Smooth muscle cell (in vitro differentiated cells): Measurements from ENCODE around the gene GSPT1. TPM values are rescaled to one million over a fixed set of nuclear protein-coding genes. Genes with fewer than 3 reads are reported as not detected.

ENCODE experiments used
- DNase-seq: peaks from one replicate; lab custom pipeline; 2025; ENCODE audit not compliant: unreplicated experiment; lab: John Stamatoyannopoulos, UW
- H2AFZ ChIP-seq: fragments of 200-600 bp; sonication (generic); 2 replicates; pipeline ENCODE4 v1.6.0; 2016; ENCODE audit warnings: antibody characterized with exemption, low read depth, mild to moderate bottlenecking
- H3F3A ChIP-seq: fragments of 200-600 bp; sonication (generic); 2 replicates; pipeline ENCODE4 v1.6.0; 2017; ENCODE audit warnings: antibody characterized with exemption, low read depth
- H3K27ac ChIP-seq: fragments of 200-600 bp; sonication (generic); 2 replicates; pipeline ENCODE4 v1.5.1; 2016; ENCODE audit warnings: low read depth, mild to moderate bottlenecking
- H3K27me3 ChIP-seq: fragments of 200-600 bp; sonication (generic); 2 replicates; pipeline ENCODE4 v1.6.1; 2016; ENCODE audit warnings: low read depth, mild to moderate bottlenecking
- H3K36me3 ChIP-seq: fragments of 200-600 bp; sonication (generic); 2 replicates; pipeline ENCODE4 v1.5.1; 2016; ENCODE audit warnings: low read depth
- H3K4me1 ChIP-seq: fragments of 200-600 bp; sonication (generic); 2 replicates; pipeline ENCODE4 v1.5.1; 2016; ENCODE audit warnings: low read depth
- H3K4me2 ChIP-seq: fragments of 200-600 bp; sonication (generic); 2 replicates; pipeline ENCODE4 v1.6.0; 2016; ENCODE audit warnings: mild to moderate bottlenecking
- H3K4me3 ChIP-seq: fragments of 200-600 bp; sonication (generic); 2 replicates; pipeline ENCODE4 v1.5.1; 2016; ENCODE audit warnings: mild to moderate bottlenecking
- H3K79me2 ChIP-seq: fragments of 200-600 bp; sonication (generic); 2 replicates; pipeline ENCODE4 v1.6.0; 2016; ENCODE audit warnings: low read depth, mild to moderate bottlenecking
- H3K9ac ChIP-seq: fragments of 200-600 bp; sonication (generic); 2 replicates; pipeline ENCODE4 v1.6.0; 2016; ENCODE audit warnings: low read depth
- H3K9me3 ChIP-seq: fragments of 200-600 bp; sonication (generic); replicated peaks from 2 replicates; pipeline ENCODE4 v1.5.1; 2016; ENCODE audit warnings: low read depth
- H4K20me1 ChIP-seq: fragments of 200-600 bp; sonication (generic); 2 replicates; pipeline ENCODE4 v1.6.0; 2016; ENCODE audit warnings: low read depth
- WGBS: methylation state at CpG from one replicate; pipeline ENCODE4 v1.1.7; 2016; ENCODE audit warnings: low lambda C conversion rate; 5-methylcytosine and 5-hydroxymethylcytosine counted together
- polyA plus RNA-seq: library from polyadenylated mRNA; unstranded; fragments of >200 nt; fragmentation: Nextera tagmentation; extraction: Ambion mirVana; gene quantifications from 2 replicates; pipeline ENCODE4 v1.2.1, GENCODE V29; 2016
- total RNA-seq: library from RNA; depleted of rRNA; stranded (reverse); fragments of >200 nt; gene quantifications from 2 replicates; pipeline ENCODE4 v1.2.3, GENCODE V29; 2014
- TF ChIP-seq, protein P1 (sequence below): fragments of 200-600 bp; sonication (generic); IDR thresholded peaks from 2 replicates; pipeline ENCODE4 v1.5.1; 2017; ENCODE audit warnings: borderline replicate concordance, mild to moderate bottlenecking, antibody characterized with exemption; ENCODE audit not compliant: insufficient read depth, poor library complexity, severe bottlenecking

Gene GSPT1
- total and polyA plus RNA-seq, 2 experiments from 2014 or later, result 79.1 to 85.4 TPM

DNA sequence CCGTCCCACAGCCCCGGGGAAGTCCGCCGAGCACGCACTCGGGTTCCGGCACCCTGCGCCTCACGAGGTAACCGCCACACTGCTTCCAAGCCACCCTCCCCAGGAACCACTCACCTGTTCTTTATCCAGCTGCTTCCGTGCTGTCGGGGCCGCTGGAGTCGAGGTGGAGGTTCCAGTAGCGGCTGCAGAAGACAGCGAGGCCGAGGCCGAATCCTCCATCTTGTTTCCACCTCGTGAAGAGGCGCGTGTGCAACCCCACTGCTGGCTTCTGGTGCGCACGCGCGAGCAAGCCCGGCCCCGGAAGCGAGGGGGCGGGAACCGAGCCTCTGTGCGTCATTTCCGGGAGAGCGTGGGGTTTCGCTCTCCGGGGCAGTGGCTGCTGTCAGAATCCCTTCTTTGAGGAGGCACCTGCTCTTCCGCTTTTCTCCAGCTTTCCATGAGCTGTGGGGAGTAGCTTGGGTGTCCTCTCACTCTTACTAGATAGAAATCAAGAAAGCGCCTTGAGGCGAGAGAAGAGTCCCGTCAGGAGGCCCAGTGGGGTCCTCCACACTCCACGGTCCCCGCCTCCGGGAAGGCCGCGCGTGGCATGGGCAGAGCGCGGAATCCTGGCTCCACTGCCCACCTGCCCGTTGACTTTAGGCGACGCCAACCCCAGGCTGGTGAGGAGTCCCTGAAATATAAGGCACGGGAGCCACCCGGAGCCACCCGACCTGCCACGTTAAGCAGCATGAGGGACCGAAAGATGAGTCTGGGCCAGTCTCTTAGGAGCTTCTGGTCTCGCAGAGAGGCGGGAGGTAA, 64.3 kb downstream of the GSPT1 start, which contains the start of gene RSL1D1:
Gene RSL1D1 (minus strand): TSS at position 249 of the 798 bp plus-strand sequence. CDS start 30 bp downstream, at position 219.
- Histone ChIP-seq H3K9ac (peak within 1 kb of the TSS; percentile 76), H3K27ac (peak within 1 kb of the TSS; percentile 81), H3K4me3 (peak within 1 kb of the TSS; percentile 79), H3K36me3 (peaks cover 3% of the 10 kb centered on the region), H3K4me1 (peaks cover 14% of the 10 kb centered on the region), H3K4me2 (peak within 1 kb of the TSS; percentile 93), H2AFZ (peak within 1 kb of the TSS; percentile 88), H3K9me3 (no peaks in the 10 kb centered on the region), H3K27me3 (no peaks in the 10 kb centered on the region), H3F3A (no peaks in the 10 kb centered on the region), H3K79me2 (peaks cover 81% of the 10 kb centered on the region), H4K20me1 (peaks cover 59% of the 10 kb centered on the region)
- DNase-seq, result peak; percentile 89
- TF ChIP-seq, protein P1, sequence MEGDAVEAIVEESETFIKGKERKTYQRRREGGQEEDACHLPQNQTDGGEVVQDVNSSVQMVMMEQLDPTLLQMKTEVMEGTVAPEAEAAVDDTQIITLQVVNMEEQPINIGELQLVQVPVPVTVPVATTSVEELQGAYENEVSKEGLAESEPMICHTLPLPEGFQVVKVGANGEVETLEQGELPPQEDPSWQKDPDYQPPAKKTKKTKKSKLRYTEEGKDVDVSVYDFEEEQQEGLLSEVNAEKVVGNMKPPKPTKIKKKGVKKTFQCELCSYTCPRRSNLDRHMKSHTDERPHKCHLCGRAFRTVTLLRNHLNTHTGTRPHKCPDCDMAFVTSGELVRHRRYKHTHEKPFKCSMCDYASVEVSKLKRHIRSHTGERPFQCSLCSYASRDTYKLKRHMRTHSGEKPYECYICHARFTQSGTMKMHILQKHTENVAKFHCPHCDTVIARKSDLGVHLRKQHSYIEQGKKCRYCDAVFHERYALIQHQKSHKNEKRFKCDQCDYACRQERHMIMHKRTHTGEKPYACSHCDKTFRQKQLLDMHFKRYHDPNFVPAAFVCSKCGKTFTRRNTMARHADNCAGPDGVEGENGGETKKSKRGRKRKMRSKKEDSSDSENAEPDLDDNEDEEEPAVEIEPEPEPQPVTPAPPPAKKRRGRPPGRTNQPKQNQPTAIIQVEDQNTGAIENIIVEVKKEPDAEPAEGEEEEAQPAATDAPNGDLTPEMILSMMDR, result no peak
- 1% methylated on average over 57 of the region's 57 CpGs for WGBS

DNA sequence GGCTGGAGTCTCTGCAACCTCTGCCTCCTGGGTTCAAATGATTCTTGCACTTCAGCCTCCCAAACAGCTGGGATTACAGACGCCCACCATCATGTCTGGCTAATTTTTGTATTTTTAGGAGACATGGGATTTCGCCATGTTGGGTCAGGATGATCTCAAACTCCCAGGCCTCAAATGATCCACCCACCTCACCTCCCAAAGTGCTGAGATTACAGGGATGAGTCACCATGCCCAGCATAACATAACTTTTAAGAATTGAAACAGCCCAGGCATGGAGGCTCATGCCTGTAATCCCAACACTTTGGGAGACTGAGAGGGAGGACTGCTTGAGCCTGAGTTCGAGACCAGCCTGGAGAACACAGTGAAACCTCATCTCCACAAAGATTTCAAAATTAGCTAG, 66.9 kb downstream of the GSPT1 start:
- 61% methylated on average over 3 of the region's 3 CpGs for WGBS
- H3K9ac ChIP-seq, result no peak overlapping the region

DNA sequence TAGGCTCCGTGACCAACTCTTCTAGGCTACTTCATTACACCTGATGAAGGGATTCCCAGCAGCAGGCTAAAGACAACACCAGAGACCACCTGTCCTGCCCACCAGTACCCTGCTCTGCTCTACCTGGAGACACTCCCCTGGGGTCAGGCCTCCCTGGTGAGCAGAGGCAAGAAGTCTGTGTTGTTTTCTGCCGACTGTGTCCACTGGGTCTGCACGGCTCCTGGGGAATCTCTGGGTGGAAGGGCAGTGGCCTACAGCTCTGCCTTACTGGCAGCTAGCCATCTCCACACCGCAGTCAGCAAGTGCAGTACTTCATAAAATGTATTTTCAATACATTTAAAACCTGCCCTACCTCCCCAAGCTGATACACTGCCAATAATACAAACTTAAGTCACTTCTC, 71.3 kb downstream of the GSPT1 start:
- Histone ChIP-seq H4K20me1 (peaks cover 30% of the 10 kb centered on the region), H2AFZ (no peak overlapping the region), H3K79me2 (peaks cover 43% of the 10 kb centered on the region), H3K36me3 (peaks cover 24% of the 10 kb centered on the region), H3K4me3 (no peak overlapping the region), H3K9me3 (no peaks in the 10 kb centered on the region), H3K9ac (no peak overlapping the region), H3K4me2 (no peak overlapping the region), H3F3A (peaks cover 2% of the 10 kb centered on the region), H3K27ac (no peak overlapping the region), H3K4me1 (no peaks in the 10 kb centered on the region), H3K27me3 (no peaks in the 10 kb centered on the region)
- DNase-seq, result no peak
- TF ChIP-seq, protein P1, result no peak
- WGBS, result 95% methylated on average over 4 of the region's 4 CpGs

More for the DNA sequence above, 66.9 kb downstream of the GSPT1 start:
- H3K36me3 ChIP-seq, result peaks cover 10% of the 10 kb centered on the region
- H3K4me3 ChIP-seq, result no peak overlapping the region
- H3K27me3 ChIP-seq, result no peaks in the 10 kb centered on the region
- peaks cover 76% of the 10 kb centered on the region for H3K79me2 ChIP-seq
- peaks cover 14% of the 10 kb centered on the region for H3K4me1 ChIP-seq
- no peaks in the 10 kb centered on the region for H3K9me3 ChIP-seq
- TF ChIP-seq, protein P1, result no peak
- no peak for DNase-seq
- peak overlapping the region; percentile 30 for H3K27ac ChIP-seq
- no peak overlapping the region for H3K4me2 ChIP-seq
- H4K20me1 ChIP-seq, result peaks cover 40% of the 10 kb centered on the region
- H2AFZ ChIP-seq, result no peak overlapping the region
- no peaks in the 10 kb centered on the region for H3F3A ChIP-seq
